HG03196 (cell line): Measurements from ENCODE around the gene ACTBL2.
"Not testable (repeated sequence)": the region's sequence is repeated elsewhere in the genome, so short reads cannot be mapped to it uniquely, and the experiment has no call there.

Experiments used
- ATAC-seq: cut with Tn5 transposase; IDR thresholded peaks from one replicate; pipeline ENCODE4 v1.9.1; 2021; ENCODE audit not compliant: unreplicated experiment

ACTBL2 gene

GRCh38 chr5:57494104-57495098 is 11.8 kb upstream of the ACTBL2 start:
- ATAC-seq = no peak

GRCh38 chr5:57493034-57493433 is 10.4 kb upstream of the ACTBL2 start:
- no peak for ATAC-seq

GRCh38 chr5:57492632-57493031 is 10.0 kb upstream of the ACTBL2 start:
- no peak for ATAC-seq

GRCh38 chr5:57491369-57491965 is 8.9 kb upstream of the ACTBL2 start:
- no peak for ATAC-seq

GRCh38 chr5:57488215-57488955 is 5.8 kb upstream of the ACTBL2 start:
- no peak for ATAC-seq

- no peak for ATAC-seq
Measured at GRCh38 chr5:57486027-57486602, 3.5 kb upstream of the ACTBL2 start.

GRCh38 chr5:57478826-57479225 is 3.8 kb downstream of the ACTBL2 start:
- no peak for ATAC-seq

GRCh38 chr5:57476601-57477056 is 6.0 kb downstream of the ACTBL2 start:
- no peak for ATAC-seq

- no peak for ATAC-seq
Measured at GRCh38 chr5:57470339-57470738, 12.3 kb downstream of the ACTBL2 start.

- ATAC-seq = no peak
Measured at GRCh38 chr5:57468481-57469163, 14.0 kb downstream of the ACTBL2 start.

GRCh38 chr5:57466544-57466943 is 16.1 kb downstream of the ACTBL2 start:
- ATAC-seq = no peak

GRCh38 chr5:57460056-57460455 is 22.6 kb downstream of the ACTBL2 start:
- not testable (repeated sequence) for ATAC-seq

- no peak for ATAC-seq
Measured at GRCh38 chr5:57458443-57458842, 24.2 kb downstream of the ACTBL2 start.

- ATAC-seq = no peak
Measured at GRCh38 chr5:57456531-57457135, 26.0 kb downstream of the ACTBL2 start.

- ATAC-seq = no peak
Measured at GRCh38 chr5:57455511-57456455, 26.8 kb downstream of the ACTBL2 start.

- ATAC-seq = no peak
Measured at GRCh38 chr5:57454896-57455295, 27.7 kb downstream of the ACTBL2 start.

- no peak for ATAC-seq
Measured at GRCh38 chr5:57453728-57454127, 28.9 kb downstream of the ACTBL2 start.

- no peak for ATAC-seq
Measured at GRCh38 chr5:57452885-57453284, 29.7 kb downstream of the ACTBL2 start.
